Measurements from ENCODE around the gene HNRNPA2B1.

HNRNPA2B1 gene

DNA sequence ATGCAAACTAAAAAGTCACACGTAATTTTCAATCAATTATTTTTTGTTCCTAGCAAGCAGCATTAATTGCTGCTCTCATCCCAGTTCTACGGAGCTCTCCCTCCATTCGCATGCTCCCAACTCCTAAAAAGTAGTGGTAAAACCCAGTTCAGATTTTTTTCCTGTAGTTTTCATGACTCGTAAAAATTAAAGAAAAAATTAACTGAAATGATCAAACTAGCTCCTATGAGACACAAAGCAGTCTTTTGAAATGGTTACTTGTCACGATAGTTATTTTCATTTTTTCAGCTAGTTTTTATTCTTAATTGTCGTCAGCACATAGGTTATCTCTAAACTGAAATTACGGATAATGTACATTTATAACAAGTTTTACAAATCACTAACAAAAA lies 1.8 kb downstream of the HNRNPA2B1 start:
- Histone ChIP-seq H3F3A (ENCODE audit: insufficient read depth, low read length) (peaks cover 61% of the 10 kb centered on the region), H4K20me1 (ENCODE audit: insufficient read depth, low read length) (peaks cover 66% of the 10 kb centered on the region)
- TF ChIP-seq EZH2 (optimal IDR thresholded peaks at IDR 0.05; ENCODE audit: low read depth, low read length), result no peak
- no peak for TF ChIP-seq EZH2phosphoT487 (IDR thresholded peaks at IDR 0.05; ENCODE audit: low read length)
- TF ChIP-seq, protein P1, sequence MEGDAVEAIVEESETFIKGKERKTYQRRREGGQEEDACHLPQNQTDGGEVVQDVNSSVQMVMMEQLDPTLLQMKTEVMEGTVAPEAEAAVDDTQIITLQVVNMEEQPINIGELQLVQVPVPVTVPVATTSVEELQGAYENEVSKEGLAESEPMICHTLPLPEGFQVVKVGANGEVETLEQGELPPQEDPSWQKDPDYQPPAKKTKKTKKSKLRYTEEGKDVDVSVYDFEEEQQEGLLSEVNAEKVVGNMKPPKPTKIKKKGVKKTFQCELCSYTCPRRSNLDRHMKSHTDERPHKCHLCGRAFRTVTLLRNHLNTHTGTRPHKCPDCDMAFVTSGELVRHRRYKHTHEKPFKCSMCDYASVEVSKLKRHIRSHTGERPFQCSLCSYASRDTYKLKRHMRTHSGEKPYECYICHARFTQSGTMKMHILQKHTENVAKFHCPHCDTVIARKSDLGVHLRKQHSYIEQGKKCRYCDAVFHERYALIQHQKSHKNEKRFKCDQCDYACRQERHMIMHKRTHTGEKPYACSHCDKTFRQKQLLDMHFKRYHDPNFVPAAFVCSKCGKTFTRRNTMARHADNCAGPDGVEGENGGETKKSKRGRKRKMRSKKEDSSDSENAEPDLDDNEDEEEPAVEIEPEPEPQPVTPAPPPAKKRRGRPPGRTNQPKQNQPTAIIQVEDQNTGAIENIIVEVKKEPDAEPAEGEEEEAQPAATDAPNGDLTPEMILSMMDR (IDR thresholded peaks at IDR 0.05; ENCODE audit: low read length), result no peak

DNA sequence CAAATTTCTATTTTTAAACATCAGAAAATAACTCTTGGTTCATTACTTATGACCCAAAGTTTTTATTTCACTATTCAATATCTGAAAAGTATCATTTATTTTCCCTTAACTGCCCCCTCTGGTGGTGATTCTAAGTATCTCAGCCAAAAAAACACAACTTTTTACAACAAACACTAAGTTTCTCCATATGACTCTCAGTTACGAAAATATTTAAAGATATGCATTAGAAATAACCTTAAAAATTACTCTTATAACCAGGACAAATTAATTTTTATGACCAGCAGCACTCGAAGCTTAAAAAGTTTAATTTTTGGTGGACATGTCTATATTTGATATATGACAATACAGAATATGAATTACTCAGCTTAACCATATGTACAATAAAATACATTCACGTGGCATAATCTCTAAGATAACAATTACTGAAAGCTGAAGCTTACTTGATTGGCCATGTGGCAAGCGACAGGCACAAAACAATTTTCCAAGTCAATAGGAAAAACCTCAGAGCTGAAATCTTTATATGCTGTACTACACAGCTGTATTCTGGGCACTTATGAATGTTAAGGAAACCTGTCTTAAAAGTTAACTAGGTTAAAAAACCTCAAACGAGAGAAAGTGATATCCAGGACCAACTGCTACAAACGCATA lies 2.3 kb downstream of the HNRNPA2B1 start:
- TF ChIP-seq, protein P1 (IDR thresholded peaks at IDR 0.05; ENCODE audit: low read length), result peak; percentile 72
- no peak for TF ChIP-seq EZH2phosphoT487 (IDR thresholded peaks at IDR 0.05; ENCODE audit: low read length)

More for the DNA sequence above, 1.8 kb downstream of the HNRNPA2B1 start:
- H3K79me2 ChIP-seq (ENCODE audit: low read length), result peaks cover 90% of the 10 kb centered on the region
- peak overlapping the region; percentile 97 for H3K9ac ChIP-seq (ENCODE audit: low read length)
- H3K4me3 ChIP-seq (ENCODE audit: low read length), result peak overlapping the region; percentile 96
- H3K27ac ChIP-seq (ENCODE audit: low read length), result peak overlapping the region; percentile 98; the same call in 1 of the 2 replicates
- H3K9me2 ChIP-seq (replicated peaks; ENCODE audit: insufficient read depth, low read length), result no peaks in the 10 kb centered on the region
- peaks cover 26% of the 10 kb centered on the region for H3K4me1 ChIP-seq (ENCODE audit: low read length)
- peak overlapping the region; percentile 66 for H3K4me2 ChIP-seq (ENCODE audit: low read depth, low read length)
- DNase-seq, result no peak
- H3K36me3 ChIP-seq (replicated peaks; ENCODE audit: insufficient read depth, low read length), result peaks cover 34% of the 10 kb centered on the region
- no peak overlapping the region for H2AFZ ChIP-seq (ENCODE audit: low read length)
- no peaks in the 10 kb centered on the region for H3K9me3 ChIP-seq (replicated peaks; ENCODE audit: insufficient read depth, low read length)
- H3K27me3 ChIP-seq (replicated peaks; ENCODE audit: insufficient read depth, low read length), result no peaks in the 10 kb centered on the region

DNA sequence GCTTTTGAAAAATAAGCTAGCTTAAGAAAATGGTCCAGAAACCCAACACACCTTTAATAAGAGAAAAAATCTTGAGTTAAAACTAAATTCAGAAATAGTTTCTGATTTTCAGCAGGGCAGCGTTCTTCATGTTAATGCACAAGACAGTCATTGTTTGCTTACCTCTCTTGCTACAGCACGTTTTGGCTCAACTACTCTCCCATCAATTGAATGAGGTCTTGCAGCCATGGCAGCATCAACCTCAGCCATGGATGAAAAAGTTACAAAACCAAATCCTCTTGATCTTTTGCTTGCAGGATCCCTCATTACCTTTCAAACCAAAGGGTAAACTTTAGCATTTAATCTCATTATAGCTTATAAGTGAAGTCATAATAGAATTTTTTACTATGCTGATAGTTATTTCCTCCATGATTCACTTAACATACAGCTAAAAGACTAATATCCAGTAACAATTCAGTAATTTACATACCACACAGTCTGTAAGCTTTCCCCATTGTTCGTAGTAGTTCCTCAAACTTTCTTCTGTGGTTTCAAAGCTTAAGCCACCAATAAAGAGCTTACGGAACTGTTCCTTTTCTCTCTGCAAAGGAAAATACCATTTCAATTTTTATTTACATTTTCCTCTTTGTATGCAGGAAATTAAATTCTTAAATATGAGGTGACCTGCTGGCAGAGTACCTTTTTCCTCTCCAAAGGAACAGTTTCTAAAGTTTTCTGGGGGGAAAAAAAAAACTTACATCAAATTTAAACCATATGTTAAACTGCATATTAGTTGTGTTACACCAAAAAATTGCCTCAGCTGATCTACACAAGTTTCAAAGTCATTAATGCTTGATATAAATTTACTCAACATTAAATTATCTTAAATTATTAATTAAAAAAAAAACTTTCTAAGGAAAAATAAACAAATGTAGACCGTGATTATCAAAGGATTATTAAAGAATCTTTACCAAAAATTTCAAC lies 3.1 kb downstream of the HNRNPA2B1 start:
- Histone ChIP-seq H3K4me3 (ENCODE audit: low read length) (peak overlapping the region; percentile 96), H3K36me3 (replicated peaks; ENCODE audit: insufficient read depth, low read length) (peaks cover 44% of the 10 kb centered on the region), H3K9me3 (replicated peaks; ENCODE audit: insufficient read depth, low read length) (no peaks in the 10 kb centered on the region), H3K9me2 (replicated peaks; ENCODE audit: insufficient read depth, low read length) (no peaks in the 10 kb centered on the region), H4K20me1 (ENCODE audit: insufficient read depth, low read length) (peaks cover 72% of the 10 kb centered on the region), H3K27ac (ENCODE audit: low read length) (no peak overlapping the region), H3K79me2 (ENCODE audit: low read length) (peaks cover 90% of the 10 kb centered on the region), H2AFZ (ENCODE audit: low read length) (no peak overlapping the region), H3F3A (ENCODE audit: insufficient read depth, low read length) (peaks cover 74% of the 10 kb centered on the region), H3K4me2 (ENCODE audit: low read depth, low read length) (peak overlapping the region; percentile 66), H3K9ac (ENCODE audit: low read length) (peak overlapping the region; percentile 22; the same call in 1 of the 2 replicates), H3K27me3 (replicated peaks; ENCODE audit: insufficient read depth, low read length) (no peaks in the 10 kb centered on the region), H3K4me1 (ENCODE audit: low read length) (peaks cover 39% of the 10 kb centered on the region)
- TF ChIP-seq, protein P1 (IDR thresholded peaks at IDR 0.05; ENCODE audit: low read length), result no peak
- TF ChIP-seq EZH2phosphoT487 (IDR thresholded peaks at IDR 0.05; ENCODE audit: low read length) (no peak), EZH2 (optimal IDR thresholded peaks at IDR 0.05; ENCODE audit: low read depth, low read length) (no peak)
- DNase-seq, result no peak

More for the DNA sequence above, 2.3 kb downstream of the HNRNPA2B1 start:
- peaks cover 66% of the 10 kb centered on the region for H3F3A ChIP-seq (ENCODE audit: insufficient read depth, low read length)
- peaks cover 31% of the 10 kb centered on the region for H3K4me1 ChIP-seq (ENCODE audit: low read length)
- DNase-seq, result peak; percentile 67
- no peaks in the 10 kb centered on the region for H3K27me3 ChIP-seq (replicated peaks; ENCODE audit: insufficient read depth, low read length)
- H2AFZ ChIP-seq (ENCODE audit: low read length), result no peak overlapping the region
- H3K4me2 ChIP-seq (ENCODE audit: low read depth, low read length), result peak overlapping the region; percentile 66
- H3K4me3 ChIP-seq (ENCODE audit: low read length), result peak overlapping the region; percentile 96
- H3K9ac ChIP-seq (ENCODE audit: low read length), result peak overlapping the region; percentile 97; the same call in 1 of the 2 replicates
- H3K9me2 ChIP-seq (replicated peaks; ENCODE audit: insufficient read depth, low read length), result no peaks in the 10 kb centered on the region
- peaks cover 90% of the 10 kb centered on the region for H3K79me2 ChIP-seq (ENCODE audit: low read length)
- peaks cover 66% of the 10 kb centered on the region for H4K20me1 ChIP-seq (ENCODE audit: insufficient read depth, low read length)
- peaks cover 36% of the 10 kb centered on the region for H3K36me3 ChIP-seq (replicated peaks; ENCODE audit: insufficient read depth, low read length)
- no peak overlapping the region for H3K27ac ChIP-seq (ENCODE audit: low read length)
- H3K9me3 ChIP-seq (replicated peaks; ENCODE audit: insufficient read depth, low read length), result no peaks in the 10 kb centered on the region

Measured in MM.1S (cell line).